GM12878 (cell line): Measurements from ENCODE around the gene KIAA1671.

Experiments
- BCL3 ChIP-seq: IDR thresholded peaks from 2 replicates; pipeline ENCODE4 v1.6.1; 2011; ENCODE audit warnings: borderline replicate concordance, low read depth, mild to moderate bottlenecking, moderate library complexity, low read length; ENCODE audit not compliant: insufficient read depth, poor library complexity, severe bottlenecking
- CTCF ChIP-seq, 3 experiments: IDR thresholded peaks in 2 of 3; conservative IDR thresholded peaks in 1 of 3; 2 replicates each; pipeline ENCODE4 v1.5.1; 2011; ENCODE audit warnings: low read depth in 3 of 3, low read length in 3 of 3, mild to moderate bottlenecking in 3 of 3, control low read depth in 2 of 3, moderate library complexity in 2 of 3, inconsistent platforms in 1 of 3, mixed read lengths in 1 of 3; ENCODE audit not compliant: control insufficient read depth in 2 of 3, insufficient read depth in 1 of 3; ENCODE audit errors: extremely low read depth in 1 of 3
- ESRRA ChIP-seq: IDR thresholded peaks from 2 replicates; pipeline ENCODE4 v1.6.1; 2012; ENCODE audit warnings: mild to moderate bottlenecking, low read length, improper control_type of control experiment
- GATAD2B ChIP-seq: fragments of 450-650 bp; conservative IDR thresholded peaks from 2 replicates; pipeline ENCODE4 v1.6.1; 2017; ENCODE audit warnings: low read depth, mild to moderate bottlenecking, moderate library complexity
- HDAC6 ChIP-seq: fragments of 200-600 bp; sonication (generic); IDR thresholded peaks from one replicate; pipeline ENCODE4 v1.8.0; 2017; ENCODE audit warnings: antibody characterized with exemption; ENCODE audit not compliant: unreplicated experiment
- MLLT1 ChIP-seq: fragments of 450-650 bp; IDR thresholded peaks from 2 replicates; pipeline ENCODE4 v1.6.1; 2016; ENCODE audit warnings: mild to moderate bottlenecking
- POLR2A ChIP-seq: IDR thresholded peaks from 2 replicates; pipeline ENCODE4 v1.6.1; 2011; ENCODE audit warnings: low read depth, mild to moderate bottlenecking, low read length
- POLR2AphosphoS5 ChIP-seq: IDR thresholded peaks from 2 replicates; pipeline ENCODE4 v1.6.1; 2011; ENCODE audit warnings: mild to moderate bottlenecking, low read length, inconsistent platforms
- REST ChIP-seq: IDR thresholded peaks from 2 replicates; pipeline ENCODE4 v1.6.1; 2012; ENCODE audit warnings: mild to moderate bottlenecking, low read depth, low read length
- SKIL ChIP-seq: fragments of 450-650 bp; IDR thresholded peaks from 2 replicates; pipeline ENCODE4 v1.6.1; 2017; ENCODE audit warnings: mild to moderate bottlenecking, low read depth, inconsistent platforms; ENCODE audit not compliant: poor library complexity, severe bottlenecking
- SMC3 ChIP-seq: IDR thresholded peaks from 2 replicates; pipeline ENCODE4 v1.6.1; 2011; ENCODE audit warnings: low read length, improper control_type of control experiment, borderline replicate concordance
- ZBTB33 ChIP-seq: fragments of 450-650 bp; IDR thresholded peaks from 2 replicates; pipeline ENCODE4 v1.6.1; 2017; ENCODE audit warnings: mild to moderate bottlenecking

GRCh38 chr22:25110596-25110845 lies 158.0 kb downstream of the KIAA1671 start:
- TF ChIP-seq GATAD2B (no peak), BCL3 (no peak), HDAC6 (no peak), ESRRA (no peak), POLR2AphosphoS5 (no peak), CTCF (IDR thresholded peaks at IDR 0.05 in 2 of 3, conservative IDR thresholded peaks at IDR 0.05 in 1 of 3; ENCODE audit: control insufficient read depth in 2 of 3, extremely low read depth in 1 of 3, insufficient read depth in 1 of 3, low read depth in 3 of 3, low read length in 3 of 3) (no peak), SMC3 (no peak), MLLT1 (no peak), SKIL (no peak), REST (no peak), POLR2A (no peak), ZBTB33 (no peak)
